HT-29 (cell line): ENCODE results near the gene PDLIM7. TPM values are rescaled to one million over a fixed set of nuclear protein-coding genes. Genes with fewer than 3 reads are reported as not detected.

Source experiments
- DNase-seq: peaks from one replicate; pipeline ENCODE4 v3.0.0-alpha.2; 2015; ENCODE audit warnings: low spot score
- total RNA-seq: library from RNA; depleted of rRNA; stranded (reverse); fragments of >200 nt; shearing (Covaris generic); gene quantifications from 2 replicates; pipeline ENCODE4 v1.2.3, GENCODE V29; 2014

PDLIM7 gene
- total RNA-seq, 1 experiment from 2014 or later = 32.2 TPM

GRCh38 chr5:177475563-177476427, 21.6 kb downstream of the PDLIM7 start:
- no peak for DNase-seq

DNA sequence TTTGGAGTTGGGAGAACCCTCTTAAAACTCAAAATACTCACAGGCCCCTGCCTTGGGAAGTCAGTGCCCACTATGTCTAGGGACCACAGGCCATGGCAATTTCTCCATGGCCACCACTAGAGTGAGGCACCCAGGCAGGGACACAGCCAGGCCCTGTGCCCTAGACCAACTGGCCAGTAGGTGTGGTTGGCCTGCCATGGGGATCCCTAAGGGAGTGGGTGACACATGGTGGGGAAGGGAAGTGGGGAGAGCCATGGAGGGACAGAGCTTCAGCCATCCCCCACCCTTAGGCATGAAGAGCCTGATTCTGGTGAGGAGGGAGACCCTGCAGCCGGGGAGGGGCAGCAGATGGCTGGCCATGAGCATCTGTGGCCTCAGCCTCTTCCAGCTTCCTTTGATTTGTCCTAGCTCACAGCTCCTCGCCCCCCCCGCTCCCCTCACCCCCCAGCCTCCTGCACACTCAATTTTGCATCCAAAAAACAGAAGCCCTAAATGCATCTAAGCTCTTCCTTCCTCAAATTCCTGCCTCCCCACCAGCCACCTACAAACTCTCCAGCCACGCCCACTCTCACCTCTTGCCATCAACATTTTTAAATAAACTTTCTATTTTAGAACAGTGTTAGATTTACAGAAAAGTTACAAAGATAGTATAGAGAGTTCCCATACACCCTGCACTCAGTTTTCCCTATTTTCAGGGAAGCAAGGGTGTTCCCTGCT, 22.4 kb downstream of the PDLIM7 start:
- no peak for DNase-seq

- no peak for DNase-seq
Measured at GRCh38 chr5:177474002-177474476, 23.4 kb downstream of the PDLIM7 start.

GRCh38 chr5:177473443-177474001, 23.9 kb downstream of the PDLIM7 start, which contains the start of gene DBN1:
Gene DBN1 (minus strand): TSS chr5:177473634. CDS start chr5:177473521, 113 bp downstream.
- DNase-seq = no peak

- no peak for DNase-seq
Measured at GRCh38 chr5:177472460-177473442, 24.7 kb downstream of the PDLIM7 start.

- DNase-seq = no peak
Measured at GRCh38 chr5:177471610-177472356, 25.6 kb downstream of the PDLIM7 start.

DNA sequence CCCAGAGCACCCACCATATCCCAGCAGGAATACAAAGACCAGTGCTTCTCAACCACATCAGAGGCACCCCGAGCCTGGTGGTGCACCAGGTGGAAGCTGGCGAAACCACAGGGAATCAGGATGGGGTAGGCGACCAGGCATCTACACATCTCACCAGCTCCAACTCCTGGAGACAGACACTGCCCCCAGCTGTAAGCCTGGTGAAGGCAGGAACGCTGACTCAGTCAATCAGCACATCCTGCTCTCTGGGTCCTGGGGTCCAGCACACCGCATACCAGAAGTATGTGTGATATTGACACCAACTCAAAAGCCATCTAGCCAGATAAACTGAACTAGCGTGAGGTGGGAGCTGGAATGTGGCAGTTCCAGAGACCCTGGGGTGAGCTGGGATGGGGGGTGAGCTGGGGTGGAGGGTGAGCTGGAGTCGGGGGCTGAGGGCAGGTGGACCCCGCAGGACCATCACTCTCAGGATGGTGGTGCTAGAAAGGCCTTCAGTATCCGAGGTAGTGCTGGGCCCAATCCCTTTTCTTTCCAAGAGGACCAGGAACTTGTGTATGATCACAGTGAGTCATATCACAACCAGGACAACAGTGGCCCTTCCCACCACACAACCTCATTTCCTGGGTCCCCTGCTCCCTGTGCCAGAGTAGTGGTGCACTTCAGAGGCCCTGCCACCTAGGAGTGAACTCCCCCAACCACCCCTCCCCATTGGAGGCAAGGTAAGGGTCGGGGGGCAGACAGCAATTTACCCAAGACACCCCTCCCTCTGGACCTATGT, 26.5 kb downstream of the PDLIM7 start:
- DNase-seq = no peak

- no peak for DNase-seq
Measured at GRCh38 chr5:177469750-177470525, 27.5 kb downstream of the PDLIM7 start.

- no peak for DNase-seq
Measured at GRCh38 chr5:177468685-177469628, 28.4 kb downstream of the PDLIM7 start.

DNA sequence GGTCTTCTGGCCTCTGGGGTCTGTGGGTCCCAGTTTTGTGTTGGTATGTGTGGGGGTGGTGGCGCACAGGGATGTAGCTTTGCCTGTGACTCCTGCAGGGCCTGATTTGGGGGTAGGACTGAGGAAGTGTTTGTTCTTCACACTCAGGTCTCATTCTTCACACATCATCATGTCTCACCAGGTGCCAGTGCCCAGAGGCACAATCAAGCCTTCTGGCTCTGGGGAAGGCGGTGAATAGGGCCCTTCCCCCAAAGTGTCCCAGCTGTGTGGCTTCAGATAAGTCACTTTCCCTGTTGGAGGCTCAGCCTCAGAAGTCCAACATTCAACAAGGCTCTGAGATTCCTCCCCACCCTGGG, 29.1 kb downstream of the PDLIM7 start:
- no peak for DNase-seq

DNA sequence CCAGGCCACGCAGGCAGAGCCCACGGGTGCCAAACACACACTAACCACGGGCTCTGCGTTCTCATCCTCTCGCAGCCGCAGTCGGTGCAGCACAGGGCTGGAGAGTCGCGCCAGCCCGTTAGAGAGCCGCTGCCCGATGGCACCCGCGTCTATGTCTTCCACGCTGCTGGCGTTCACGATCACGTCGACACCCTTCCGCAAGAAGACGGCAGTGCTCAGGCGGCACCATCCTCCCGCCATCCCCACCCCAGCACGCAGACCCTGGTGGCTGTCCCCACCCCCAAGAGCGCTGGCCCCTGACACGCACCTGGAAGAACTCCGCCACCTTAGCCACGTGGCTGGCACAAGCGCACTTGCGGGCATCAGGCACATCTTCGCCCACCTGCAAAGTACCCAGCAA, 30.0 kb downstream of the PDLIM7 start:
- no peak for DNase-seq

DNA sequence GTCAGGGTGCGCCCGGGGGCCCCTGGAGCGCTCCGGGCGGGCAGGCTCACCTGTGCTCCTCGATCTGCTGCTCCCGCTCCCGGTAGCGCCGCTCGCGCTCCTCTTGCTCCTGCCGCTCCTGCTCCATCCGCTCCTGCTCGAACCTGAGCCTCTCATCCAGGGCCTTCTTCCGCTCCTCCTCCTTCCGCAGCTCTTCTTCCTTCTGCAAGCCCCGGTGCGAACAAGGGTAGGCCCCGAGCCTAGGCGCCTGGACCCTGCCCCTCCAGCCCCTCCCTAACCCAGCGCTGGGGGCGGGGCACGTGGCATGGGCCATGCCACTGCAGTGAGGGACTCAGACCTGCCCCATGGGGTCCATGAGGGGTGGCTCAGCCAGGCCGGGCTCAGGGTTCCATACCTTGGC, 30.5 kb downstream of the PDLIM7 start:
- no peak for DNase-seq

DNA sequence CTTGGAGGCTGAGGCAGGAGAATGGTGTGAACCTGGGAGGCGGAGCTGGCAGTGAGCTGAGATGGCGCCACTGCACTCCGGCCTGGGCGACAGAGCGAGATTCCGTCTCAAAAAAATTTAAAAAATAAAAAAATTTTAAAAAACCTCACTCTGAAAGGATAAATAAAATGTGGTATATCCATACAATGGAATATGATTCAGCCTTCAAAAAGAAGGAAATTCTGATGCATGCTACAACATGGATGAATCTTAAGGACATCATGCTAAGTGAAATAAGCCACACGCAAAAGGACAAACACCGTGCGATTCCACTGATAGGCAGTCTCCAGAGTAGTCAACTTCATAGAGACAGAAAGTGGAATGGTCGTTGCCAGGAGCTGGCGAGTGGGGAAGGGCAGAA, 32.4 kb downstream of the PDLIM7 start:
- DNase-seq = no peak

- DNase-seq = no peak
Measured at GRCh38 chr5:177462021-177462670, 35.3 kb downstream of the PDLIM7 start.

DNA sequence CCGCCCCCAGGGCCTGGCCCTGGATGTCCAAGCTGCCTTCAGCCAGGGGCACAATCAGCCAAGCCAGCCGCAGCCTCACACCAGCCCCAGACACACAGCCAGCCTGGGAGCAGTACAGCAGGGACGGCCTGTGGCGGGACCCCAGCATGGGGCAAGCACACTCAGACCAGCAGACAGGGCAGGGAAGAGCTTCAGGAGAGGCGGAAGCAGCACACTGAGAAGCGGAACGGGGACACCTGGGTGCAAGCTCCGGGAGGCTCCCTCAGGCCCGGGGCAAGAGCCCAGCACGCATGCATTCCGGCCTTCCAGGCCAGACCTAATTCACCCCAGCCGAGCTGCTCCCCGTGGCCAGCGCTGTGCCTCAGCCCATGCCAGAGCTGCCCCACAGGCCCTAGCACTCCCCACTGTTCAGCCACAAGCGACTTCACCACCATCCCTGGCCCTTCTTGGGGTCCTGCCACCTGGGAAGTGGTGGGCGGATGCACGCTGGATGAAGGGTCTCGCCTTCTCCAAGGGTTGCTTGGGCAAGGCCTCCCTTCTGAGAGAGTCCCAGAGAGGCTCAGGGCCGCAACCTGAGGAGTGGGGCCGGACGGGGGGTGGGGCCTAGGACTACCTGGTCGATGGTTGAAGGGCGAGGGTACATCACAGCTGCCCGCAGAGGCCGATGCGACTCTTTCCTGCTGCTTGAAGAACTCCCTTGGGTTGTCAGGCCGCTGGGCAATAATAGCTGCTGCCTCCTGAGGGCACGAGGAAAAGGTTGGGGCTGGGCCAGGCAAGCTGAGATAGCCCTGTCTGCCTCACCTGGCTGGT, 37.4 kb downstream of the PDLIM7 start:
- no peak for DNase-seq

GRCh38 chr5:177459357-177459756, 38.0 kb downstream of the PDLIM7 start:
- no peak for DNase-seq
